IPS-20b (cell line): ENCODE measurements around the gene SFTPB.
"Not testable (repeated sequence)": the region's sequence is repeated elsewhere in the genome, so short reads cannot be mapped to it uniquely, and the experiment has no call there.

ENCODE experiments used
- H3K27ac ChIP-seq: one replicate; pipeline ENCODE4 v1.5.1; 2013; ENCODE audit warnings: low read length
- H3K27me3 ChIP-seq: 2 replicates; pipeline ENCODE4 v1.6.1; 2013; ENCODE audit warnings: mild to moderate bottlenecking, low read length, inconsistent platforms; ENCODE audit not compliant: insufficient read depth
- H3K36me3 ChIP-seq: 2 replicates; pipeline ENCODE4 v1.6.1; 2013; ENCODE audit warnings: low read depth, mild to moderate bottlenecking, inconsistent platforms, low read length, moderate library complexity; ENCODE audit not compliant: insufficient read depth
- H3K4me1 ChIP-seq: 2 replicates; pipeline ENCODE4 v1.6.1; 2013; ENCODE audit warnings: mild to moderate bottlenecking, control low read depth, inconsistent platforms, low read length, moderate library complexity; ENCODE audit not compliant: insufficient read depth
- H3K4me3 ChIP-seq: 2 replicates; pipeline ENCODE4 v1.5.1; 2013; ENCODE audit warnings: mild to moderate bottlenecking, low read length, inconsistent platforms
- H3K9ac ChIP-seq: 2 replicates; pipeline ENCODE4 v1.6.1; 2013; ENCODE audit warnings: low read depth, mild to moderate bottlenecking, inconsistent platforms, low read length, moderate library complexity
- H3K9me3 ChIP-seq: 2 replicates; pipeline ENCODE4 v1.6.1; 2013; ENCODE audit warnings: mild to moderate bottlenecking, low read depth, low read length, inconsistent platforms; ENCODE audit not compliant: insufficient read depth

SFTPB gene

GRCh38 chr2:85668009-85668856 lies at the start of gene SFTPB:
SFTPB (minus strand) TSS chr2:85668199; CDS start chr2:85668183, 16 bp downstream.
- Histone ChIP-seq H3K9ac (no peak within 1 kb of the TSS), H3K36me3 (no peaks in the 10 kb centered on the region), H3K4me3 (no peak within 1 kb of the TSS), H3K27me3 (no peaks in the 10 kb centered on the region), H3K27ac (no peak within 1 kb of the TSS), H3K4me1 (no peaks in the 10 kb centered on the region), H3K9me3 (no peaks in the 10 kb centered on the region)

- Histone ChIP-seq H3K36me3 (no peaks in the 10 kb centered on the region), H3K4me3 (no peak overlapping the region), H3K9ac (no peak overlapping the region)
Observed at GRCh38 chr2:85717308-85718008, 49.5 kb upstream of the SFTPB start.

GRCh38 chr2:85716346-85716914 lies 48.4 kb upstream of the SFTPB start:
- no peaks in the 10 kb centered on the region; the same call in 1 of the 2 replicates for H3K4me1 ChIP-seq
- H3K27ac ChIP-seq, result no peak overlapping the region
- H3K9ac ChIP-seq, result no peak overlapping the region

More at GRCh38 chr2:85717308-85718008, 49.5 kb upstream of the SFTPB start:
- H3K4me1 ChIP-seq, result no peaks in the 10 kb centered on the region; the same call in 1 of the 2 replicates
- no peak overlapping the region for H3K27ac ChIP-seq
- H3K9me3 ChIP-seq, result no peaks in the 10 kb centered on the region
- no peaks in the 10 kb centered on the region for H3K27me3 ChIP-seq

GRCh38 chr2:85714841-85715240 lies 46.8 kb upstream of the SFTPB start:
- no peaks in the 10 kb centered on the region; the same call in 1 of the 2 replicates for H3K4me1 ChIP-seq
- H3K4me3 ChIP-seq, result no peak overlapping the region
- no peaks in the 10 kb centered on the region for H3K9me3 ChIP-seq
- H3K9ac ChIP-seq, result no peak overlapping the region
- no peaks in the 10 kb centered on the region for H3K36me3 ChIP-seq
- H3K27ac ChIP-seq, result no peak overlapping the region
- no peaks in the 10 kb centered on the region; the same call in 1 of the 2 replicates for H3K27me3 ChIP-seq

More at GRCh38 chr2:85716346-85716914, 48.4 kb upstream of the SFTPB start:
- Histone ChIP-seq H3K4me3 (no peak overlapping the region), H3K27me3 (no peaks in the 10 kb centered on the region; the same call in 1 of the 2 replicates), H3K9me3 (no peaks in the 10 kb centered on the region), H3K36me3 (no peaks in the 10 kb centered on the region)

- H3K27me3 ChIP-seq, H3K9ac ChIP-seq, H3K4me3 ChIP-seq, H3K4me1 ChIP-seq, H3K9me3 ChIP-seq, H3K36me3 ChIP-seq, H3K27ac ChIP-seq: not testable (repeated sequence)
Observed at GRCh38 chr2:85714421-85714820, 46.4 kb upstream of the SFTPB start.

- Histone ChIP-seq H3K27ac (no peak overlapping the region), H3K27me3 (no peaks in the 10 kb centered on the region; the same call in 1 of the 2 replicates), H3K36me3 (no peaks in the 10 kb centered on the region), H3K4me1 (no peaks in the 10 kb centered on the region; the same call in 1 of the 2 replicates), H3K9ac (no peak overlapping the region), H3K4me3 (no peak overlapping the region), H3K9me3 (no peaks in the 10 kb centered on the region)
Observed at GRCh38 chr2:85713836-85714235, 45.8 kb upstream of the SFTPB start.

- no peak overlapping the region for H3K27ac ChIP-seq
- H3K4me3 ChIP-seq, result no peak overlapping the region
- H3K27me3 ChIP-seq, result peaks cover 1% of the 10 kb centered on the region
- H3K9me3 ChIP-seq, result no peaks in the 10 kb centered on the region
- no peaks in the 10 kb centered on the region; the same call in 1 of the 2 replicates for H3K4me1 ChIP-seq
- no peaks in the 10 kb centered on the region for H3K36me3 ChIP-seq
- H3K9ac ChIP-seq, result no peak overlapping the region
Observed at GRCh38 chr2:85712849-85713612, 45.0 kb upstream of the SFTPB start.

- Histone ChIP-seq H3K4me3 (no peak overlapping the region), H3K9me3 (no peaks in the 10 kb centered on the region), H3K27ac (no peak overlapping the region), H3K27me3 (peaks cover 8% of the 10 kb centered on the region), H3K9ac (no peak overlapping the region), H3K4me1 (no peaks in the 10 kb centered on the region), H3K36me3 (no peaks in the 10 kb centered on the region)
Observed at GRCh38 chr2:85712336-85712735, 44.3 kb upstream of the SFTPB start.

GRCh38 chr2:85711578-85712060 lies 43.6 kb upstream of the SFTPB start:
- Histone ChIP-seq H3K9ac (no peak overlapping the region), H3K4me1 (no peaks in the 10 kb centered on the region), H3K36me3 (no peaks in the 10 kb centered on the region)

GRCh38 chr2:85710687-85711577 lies 42.9 kb upstream of the SFTPB start:
- Histone ChIP-seq H3K9ac (no peak overlapping the region), H3K36me3 (no peaks in the 10 kb centered on the region), H3K27me3 (peaks cover 9% of the 10 kb centered on the region), H3K27ac (no peak overlapping the region), H3K4me3 (no peak overlapping the region), H3K9me3 (no peaks in the 10 kb centered on the region), H3K4me1 (no peaks in the 10 kb centered on the region)

More at GRCh38 chr2:85711578-85712060, 43.6 kb upstream of the SFTPB start:
- Histone ChIP-seq H3K27ac (no peak overlapping the region), H3K27me3 (peaks cover 9% of the 10 kb centered on the region), H3K4me3 (no peak overlapping the region), H3K9me3 (no peaks in the 10 kb centered on the region)
